Colonic mucosa (tissue), 4 donors: ENCODE results near the gene NAGPA. TPM values are rescaled to one million over a fixed set of nuclear protein-coding genes. Genes with fewer than 3 reads are reported as not detected.

ENCODE experiments used
- DNase-seq: peaks from one replicate; pipeline ENCODE4 v3.0.0-alpha.2; 2020
- H3K27ac ChIP-seq: fragments of 200-600 bp; one replicate; pipeline ENCODE4 v1.8.0; 2021
- H3K27me3 ChIP-seq: fragments of 200-600 bp; one replicate; pipeline ENCODE4 v1.8.0; 2021
- H3K36me3 ChIP-seq: fragments of 200-600 bp; one replicate; pipeline ENCODE4 v1.8.0; 2021
- H3K4me1 ChIP-seq: fragments of 200-600 bp; one replicate; pipeline ENCODE4 v1.8.0; 2021; ENCODE audit warnings: mild to moderate bottlenecking
- H3K4me3 ChIP-seq: fragments of 200-600 bp; one replicate; pipeline ENCODE4 v1.8.0; 2021
- H3K9ac ChIP-seq, 2 donors: one replicate each; pipeline ENCODE4 v1.7.0; 2013; ENCODE audit warnings: control low read depth in 2 of 2, low read depth in 2 of 2, low read length in 2 of 2
- H3K9me3 ChIP-seq: fragments of 200-600 bp; one replicate; pipeline ENCODE4 v1.8.0; 2021
- CTCF ChIP-seq: fragments of 200-600 bp; IDR thresholded peaks from one replicate; pipeline ENCODE4 v1.8.0; 2022; ENCODE audit warnings: antibody characterized with exemption, mild to moderate bottlenecking
- intact Hi-C: fragments of 100-400 bp; cut with DNase I; formaldehyde crosslinking; loops from one replicate; pipeline ENCODE4 v1.14.1; 2022
- total RNA-seq, 2 donors: library from RNA; stranded (reverse); fragmentation: NEBNext Ultra II Directional in 1 of 2; extraction: Animal tissue kit (Norgen Biotek cat#: 25700) in 1 of 2; gene quantifications; one replicate each; pipeline ENCODE4 v1.2.1, GENCODE V29; 2021
- donor health status: healthy.
- donor health status: DM: no; HTN: no; CAD: no.
- donor health status: DM: no; HTN: no; CAD: no.

The NAGPA gene
- total RNA-seq, 2 donors from 2014 or later: 18.6 to 20.6 TPM

DNA sequence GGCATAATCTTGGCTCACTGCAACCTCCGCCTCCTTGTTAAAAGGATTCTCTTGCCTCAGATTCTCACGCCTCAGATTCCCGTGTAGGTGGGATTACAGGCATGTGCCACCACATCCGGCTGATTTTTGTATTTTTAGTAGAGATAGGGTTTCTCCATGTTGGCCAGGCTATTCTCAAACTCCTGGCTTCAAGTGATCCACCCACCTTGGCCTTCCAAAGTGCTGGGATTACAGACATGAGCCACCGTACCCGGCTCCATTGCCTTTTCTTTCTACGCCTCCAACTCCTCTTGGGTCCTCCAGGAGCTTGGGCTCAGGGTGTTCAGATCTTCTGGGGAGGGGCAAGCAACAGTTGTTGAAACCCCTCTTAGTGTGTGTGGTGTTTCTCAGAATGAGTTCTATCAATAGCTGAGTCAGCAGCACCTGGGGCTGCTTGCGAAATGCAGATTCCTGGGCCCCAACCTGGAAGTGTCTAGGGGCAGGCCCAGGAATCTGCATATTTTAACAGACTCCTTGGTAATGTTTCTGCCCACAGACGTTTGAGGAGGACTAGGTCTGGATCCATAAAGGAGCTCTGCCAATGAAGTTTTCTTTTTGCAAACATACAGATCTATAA lies 44.2 kb downstream of the NAGPA start:
- Histone ChIP-seq H3K36me3 (no peaks in the 10 kb centered on the region), H3K27ac (no peak overlapping the region), H3K27me3 (peaks cover 10% of the 10 kb centered on the region), H3K4me3 (no peak overlapping the region), H3K9ac (no peak overlapping the region), H3K4me1 (no peaks in the 10 kb centered on the region), H3K9me3 (no peaks in the 10 kb centered on the region)
- intact Hi-C loops: no loop called here
- DNase-seq: no peak
- TF ChIP-seq CTCF: no peak

DNA sequence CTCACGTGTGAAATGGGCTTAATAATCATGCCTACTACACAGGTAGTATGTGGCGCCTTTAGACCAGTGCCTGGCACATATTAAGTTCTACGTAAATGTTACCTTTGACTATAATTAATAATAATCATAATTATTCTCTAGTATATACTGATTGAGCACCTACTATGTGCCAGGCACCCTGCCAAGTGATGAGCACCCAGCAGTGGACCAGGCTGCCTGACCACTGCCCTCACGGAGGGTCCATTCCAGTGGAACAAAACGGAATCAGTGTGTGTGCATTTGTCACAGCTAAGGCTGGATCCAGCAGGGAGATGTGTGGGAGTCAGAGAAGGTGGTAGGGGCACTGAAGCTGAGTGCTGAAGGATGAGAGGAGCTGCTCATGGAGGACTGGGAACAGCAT lies 45.1 kb downstream of the NAGPA start:
- H3K27ac ChIP-seq: no peak overlapping the region
- H3K4me1 ChIP-seq: no peaks in the 10 kb centered on the region
- peaks cover 10% of the 10 kb centered on the region for H3K27me3 ChIP-seq
- intact Hi-C loops: no loop called here
- H3K9me3 ChIP-seq: no peaks in the 10 kb centered on the region
- no peak for DNase-seq
- H3K9ac ChIP-seq: no peak overlapping the region
- no peaks in the 10 kb centered on the region for H3K36me3 ChIP-seq
- H3K4me3 ChIP-seq: no peak overlapping the region
- no peak for TF ChIP-seq CTCF

DNA sequence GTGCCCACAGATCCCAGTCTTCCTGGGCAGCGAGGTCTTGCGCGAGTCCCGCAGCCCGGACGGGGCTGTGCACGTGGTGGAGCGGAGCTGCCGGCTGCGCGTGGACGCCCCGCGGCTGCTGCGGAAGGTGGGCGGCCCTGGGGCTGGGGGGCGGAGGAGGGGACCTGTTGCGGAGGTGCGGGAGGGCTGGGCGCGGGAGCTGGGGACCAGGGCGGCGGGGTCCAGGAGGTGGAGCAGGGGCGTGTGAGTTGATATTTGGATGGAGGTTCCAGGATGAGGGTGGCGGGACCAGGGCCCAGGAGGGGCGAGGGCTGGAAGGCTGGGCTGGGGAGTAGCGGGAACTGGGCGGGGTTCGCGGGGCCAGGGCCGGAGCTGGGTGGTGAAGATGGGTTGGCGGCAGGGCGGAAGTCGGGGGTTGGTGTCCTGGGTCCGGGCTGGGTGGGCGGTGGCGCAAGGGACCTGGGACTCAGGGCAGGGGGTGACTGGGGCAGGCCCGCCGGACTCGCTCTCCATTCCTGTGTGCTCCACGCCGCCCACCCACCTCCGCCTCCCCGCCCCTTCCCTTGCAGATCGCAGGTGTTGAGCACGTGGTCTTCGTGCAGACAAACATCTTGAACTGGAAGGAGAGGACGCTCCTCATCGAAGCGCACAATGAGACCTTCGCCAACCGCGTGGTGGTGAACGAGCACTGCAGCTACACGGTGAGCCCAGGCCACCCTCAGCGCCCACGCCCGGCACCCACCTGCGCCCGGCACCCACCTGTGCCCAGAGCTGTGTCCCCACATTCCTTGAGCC lies 46.0 kb downstream of the NAGPA start:
- Histone ChIP-seq H3K4me1 (no peaks in the 10 kb centered on the region), H3K36me3 (no peaks in the 10 kb centered on the region), H3K27ac (no peak overlapping the region), H3K9me3 (no peaks in the 10 kb centered on the region), H3K27me3 (peaks cover 10% of the 10 kb centered on the region), H3K9ac (no peak overlapping the region), H3K4me3 (no peak overlapping the region)
- no peak for DNase-seq
- no peak for TF ChIP-seq CTCF
- intact Hi-C loops: no loop called here

- no peak for DNase-seq
- intact Hi-C loops: no loop called here
- Histone ChIP-seq H3K9ac (no peak overlapping the region), H3K9me3 (no peaks in the 10 kb centered on the region), H3K36me3 (no peaks in the 10 kb centered on the region), H3K4me1 (no peaks in the 10 kb centered on the region), H3K27ac (no peak overlapping the region), H3K27me3 (peaks cover 10% of the 10 kb centered on the region), H3K4me3 (no peak overlapping the region)
- no peak for TF ChIP-seq CTCF
Measured at GRCh38 chr16:4987250-4987579, 46.5 kb downstream of the NAGPA start.

DNA sequence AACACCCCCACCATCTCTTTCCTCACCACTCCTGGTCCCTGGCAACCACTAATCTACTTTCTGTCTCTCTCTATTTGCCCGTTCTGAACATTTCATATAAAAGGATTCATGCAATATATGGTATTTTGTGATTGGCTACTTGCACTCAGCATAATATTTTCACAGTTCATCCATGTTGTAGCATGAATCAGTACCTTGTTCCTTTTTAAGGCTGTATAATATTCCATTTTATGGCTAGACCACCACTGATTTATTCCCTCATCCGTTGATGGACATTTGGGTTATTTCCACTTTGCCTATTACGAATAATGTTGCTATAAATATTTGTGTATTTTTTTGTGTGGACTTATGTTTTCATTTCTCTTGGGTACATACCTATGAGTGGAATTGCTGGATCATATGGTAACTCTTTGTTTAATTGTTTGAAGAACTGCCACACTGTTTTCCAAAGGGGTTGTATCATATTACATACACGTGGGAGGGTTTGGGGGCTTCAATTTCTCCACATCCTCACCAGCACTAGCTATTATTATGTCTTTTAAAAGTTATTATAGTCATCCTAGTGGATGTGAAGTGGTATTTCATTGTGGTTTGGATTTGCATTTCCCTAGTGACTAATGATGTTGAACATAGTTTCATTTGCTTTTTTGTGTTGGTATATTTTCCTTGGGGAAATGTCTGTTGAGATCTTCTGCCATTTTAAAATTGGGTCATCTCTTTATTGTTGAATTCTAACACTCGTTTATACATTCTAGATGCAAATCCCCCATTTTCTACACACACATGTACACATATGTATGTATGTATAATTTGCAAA lies 49.4 kb downstream of the NAGPA start:
- Histone ChIP-seq H3K27ac (no peak overlapping the region), H3K9ac (no peak overlapping the region), H3K4me1 (no peaks in the 10 kb centered on the region), H3K9me3 (no peaks in the 10 kb centered on the region), H3K27me3 (peaks cover 10% of the 10 kb centered on the region), H3K4me3 (no peak overlapping the region), H3K36me3 (no peaks in the 10 kb centered on the region)
- intact Hi-C loops: no loop called here
- no peak for DNase-seq
- no peak for TF ChIP-seq CTCF
